Measurements from ENCODE around the gene BRD9. TPM values are rescaled to one million over a fixed set of nuclear protein-coding genes. Genes with fewer than 3 reads are reported as not detected.
"Not testable (repeated sequence)": the region's sequence is repeated elsewhere in the genome, so short reads cannot be mapped to it uniquely, and the experiment has no call there.

The BRD9 gene
- polyA plus RNA-seq, 1 donor (not counting 4 experiments of a cell fraction or from before 2014, with no cell fraction given): 10.1 TPM

DNA sequence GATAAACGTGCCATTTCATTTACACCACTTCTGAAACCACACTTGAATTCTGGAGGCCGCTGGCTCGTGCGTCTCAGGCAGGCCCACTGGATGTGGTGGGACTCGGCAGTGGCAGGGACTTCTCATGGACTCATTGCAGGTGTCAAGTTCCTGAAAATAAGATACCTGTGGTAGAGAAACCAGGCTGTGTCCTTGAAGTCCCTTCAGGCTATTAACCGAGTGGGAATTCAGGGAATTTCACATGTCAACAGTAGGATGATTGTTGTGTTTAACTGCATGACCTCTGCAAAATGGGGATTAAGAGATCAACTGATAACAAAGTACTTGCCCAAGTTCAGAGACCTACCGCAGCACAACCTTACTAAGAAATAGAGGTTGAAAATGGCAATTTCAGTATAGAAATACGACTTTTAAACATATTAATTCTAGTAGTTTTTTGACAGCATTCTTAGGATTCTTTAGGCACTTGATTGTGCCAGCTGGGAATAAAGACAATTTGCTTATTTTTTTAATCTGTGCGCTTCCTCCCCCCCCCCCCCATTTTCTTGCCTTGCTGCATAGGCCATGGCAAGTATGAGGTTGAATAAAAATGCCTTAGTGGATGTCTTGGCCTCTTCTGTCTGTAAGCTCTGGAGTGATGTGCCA is 26.9 kb upstream of the BRD9 start:
- no peak overlapping the region for H3K9ac ChIP-seq (ENCODE audit: control insufficient read depth, extremely low read depth, insufficient read depth, low read length)
- no peaks in the 10 kb centered on the region for H3K79me2 ChIP-seq (ENCODE audit: control insufficient read depth, insufficient read depth, low read length)
- FAIRE-seq: no peak
- TF ChIP-seq CTCF (optimal IDR thresholded peaks at IDR 0.05 in 1 of 3, IDR thresholded peaks at IDR 0.05 in 1 of 3, conservative IDR thresholded peaks at IDR 0.05 in 1 of 3; ENCODE audit: extremely low read depth in 1 of 3, insufficient read depth in 2 of 3, low read length in 3 of 3) (no peak), EZH2 (IDR thresholded peaks at IDR 0.05; ENCODE audit: low read length) (no peak)
- no peak overlapping the region for H3K27ac ChIP-seq (ENCODE audit: control insufficient read depth, insufficient read depth, low read length)
- no peak overlapping the region for H3K4me3 ChIP-seq (ENCODE audit: control insufficient read depth in 2 of 3, extremely low read depth in 1 of 3, insufficient read depth in 2 of 3, low read depth in 1 of 3, low read length in 3 of 3)
- no peak overlapping the region for H2AFZ ChIP-seq (ENCODE audit: control insufficient read depth, low read length)
- peaks cover 1 to 22% of the 10 kb centered on the region in 2 experiments for H3K36me3 ChIP-seq (ENCODE audit: control insufficient read depth in 2 of 2, extremely low read depth in 1 of 2, insufficient read depth in 2 of 2, low read length in 2 of 2)
- H4K20me1 ChIP-seq (ENCODE audit: control insufficient read depth, extremely low read depth, insufficient read depth, low read length): no peaks in the 10 kb centered on the region
- no peaks in the 10 kb centered on the region for H3K4me1 ChIP-seq (ENCODE audit: control insufficient read depth, extremely low read depth, insufficient read depth, low read length)
- no peaks in the 10 kb centered on the region for H3K9me1 ChIP-seq (ENCODE audit: control insufficient read depth, extremely low read depth, insufficient read depth, low read length)
- H3K27me3 ChIP-seq (ENCODE audit: control insufficient read depth, extremely low read depth, insufficient read depth, low read length): no peaks in the 10 kb centered on the region
- DNase-seq (ENCODE audit: low read depth, low spot score): no peak
- dilution Hi-C loops (cut with MboI; ENCODE audit: extremely low pct_ligation_motif_present, low sequenced_read_pairs): no loop called here
- no peaks in the 10 kb centered on the region for H3K9me3 ChIP-seq (ENCODE audit: control insufficient read depth, low read depth, low read length)
- no peak overlapping the region for H3K4me2 ChIP-seq (ENCODE audit: control insufficient read depth, extremely low read depth, insufficient read depth, low read depth, low read length)

DNA sequence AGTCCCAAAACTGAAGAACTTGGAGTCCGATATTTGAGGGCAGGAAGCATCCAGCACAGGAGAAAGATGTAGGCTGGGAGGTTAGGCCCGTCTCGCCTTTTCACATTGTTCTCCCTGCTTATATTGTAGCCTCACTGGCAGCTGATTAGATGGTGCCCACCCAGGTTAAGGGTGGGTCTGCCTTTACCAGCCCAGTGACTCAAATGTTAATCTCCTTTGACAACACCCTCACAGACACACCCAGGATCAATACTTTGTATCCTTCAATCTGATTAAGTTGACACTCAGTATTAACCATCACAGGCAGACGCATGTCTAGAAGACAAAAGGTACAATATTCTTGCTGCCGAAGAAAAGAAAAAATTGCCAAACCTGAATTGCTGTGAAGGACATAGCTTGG is 26.1 kb upstream of the BRD9 start:
- H2AFZ ChIP-seq (ENCODE audit: control insufficient read depth, low read length); H3K9me3 ChIP-seq (ENCODE audit: control insufficient read depth, low read depth, low read length); H3K9ac ChIP-seq (ENCODE audit: control insufficient read depth, extremely low read depth, insufficient read depth, low read length); FAIRE-seq; H3K27me3 ChIP-seq (ENCODE audit: control insufficient read depth, extremely low read depth, insufficient read depth, low read length); H4K20me1 ChIP-seq (ENCODE audit: control insufficient read depth, extremely low read depth, insufficient read depth, low read length); H3K4me1 ChIP-seq (ENCODE audit: control insufficient read depth, extremely low read depth, insufficient read depth, low read length); H3K4me2 ChIP-seq (ENCODE audit: control insufficient read depth, extremely low read depth, insufficient read depth, low read depth, low read length); H3K27ac ChIP-seq (ENCODE audit: control insufficient read depth, insufficient read depth, low read length); H3K79me2 ChIP-seq (ENCODE audit: control insufficient read depth, insufficient read depth, low read length); DNase-seq (ENCODE audit: low read depth, low spot score); H3K4me3 ChIP-seq (ENCODE audit: control insufficient read depth in 2 of 3, extremely low read depth in 1 of 3, insufficient read depth in 2 of 3, low read depth in 1 of 3, low read length in 3 of 3); H3K9me1 ChIP-seq (ENCODE audit: control insufficient read depth, extremely low read depth, insufficient read depth, low read length); dilution Hi-C loops (cut with MboI; ENCODE audit: extremely low pct_ligation_motif_present, low sequenced_read_pairs): not testable (repeated sequence)
- H3K36me3 ChIP-seq (ENCODE audit: control insufficient read depth in 2 of 2, extremely low read depth in 1 of 2, insufficient read depth in 2 of 2, low read length in 2 of 2): peaks cover 1 to 29% of the 10 kb centered on the region in 2 experiments
